ENCODE data around the gene TMEM115.

Gene TMEM115, protein sequence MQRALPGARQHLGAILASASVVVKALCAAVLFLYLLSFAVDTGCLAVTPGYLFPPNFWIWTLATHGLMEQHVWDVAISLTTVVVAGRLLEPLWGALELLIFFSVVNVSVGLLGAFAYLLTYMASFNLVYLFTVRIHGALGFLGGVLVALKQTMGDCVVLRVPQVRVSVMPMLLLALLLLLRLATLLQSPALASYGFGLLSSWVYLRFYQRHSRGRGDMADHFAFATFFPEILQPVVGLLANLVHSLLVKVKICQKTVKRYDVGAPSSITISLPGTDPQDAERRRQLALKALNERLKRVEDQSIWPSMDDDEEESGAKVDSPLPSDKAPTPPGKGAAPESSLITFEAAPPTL

GRCh38 chr3:50358911-50359759 lies at the start of gene TMEM115:
TMEM115 (minus strand) TSS chr3:50359521; CDS start chr3:50359063, 458 bp downstream.
- peaks cover 2% of the 10 kb centered on the region for H3K27me3 ChIP-seq

DNA sequence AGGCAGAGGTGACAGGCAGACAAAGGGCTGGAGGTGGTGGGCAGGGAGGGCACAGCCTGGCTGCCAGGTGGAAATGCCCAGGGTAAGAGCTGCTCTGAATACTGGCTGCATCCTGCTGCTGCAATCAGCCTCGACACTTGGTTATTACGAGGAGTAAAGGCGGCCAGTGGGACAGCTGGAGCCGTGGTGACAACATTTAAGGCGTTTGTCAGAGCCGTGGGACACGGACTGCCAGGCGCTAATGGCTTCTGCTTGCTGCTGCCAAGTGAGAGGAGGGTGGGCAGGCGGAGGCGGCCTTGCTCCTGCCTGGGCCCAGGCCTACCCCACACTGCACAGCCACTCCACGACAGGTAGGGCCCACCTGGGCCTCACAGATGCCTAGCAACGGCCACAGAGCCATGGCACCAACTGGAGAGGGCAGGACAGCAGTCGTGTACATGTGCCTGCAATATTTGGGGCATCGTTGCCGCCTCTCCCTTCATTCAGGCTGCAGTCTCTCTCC lies 49.2 kb upstream of the TMEM115 start:
- no peaks in the 10 kb centered on the region for H3K4me1 ChIP-seq (ENCODE audit: control insufficient read depth in 1 of 2, insufficient read depth in 1 of 2, low read depth in 1 of 2, low read length in 1 of 2)
- no peaks in the 10 kb centered on the region for H3K9me3 ChIP-seq
- no peak overlapping the region for H3K4me3 ChIP-seq (ENCODE audit: low read depth in 1 of 2, low read length in 1 of 2)
- H3K27me3 ChIP-seq, result no peaks in the 10 kb centered on the region
- H3K36me3 ChIP-seq, result no peaks in the 10 kb centered on the region
- H3K27ac ChIP-seq, result no peak overlapping the region
- TF ChIP-seq, protein P1, sequence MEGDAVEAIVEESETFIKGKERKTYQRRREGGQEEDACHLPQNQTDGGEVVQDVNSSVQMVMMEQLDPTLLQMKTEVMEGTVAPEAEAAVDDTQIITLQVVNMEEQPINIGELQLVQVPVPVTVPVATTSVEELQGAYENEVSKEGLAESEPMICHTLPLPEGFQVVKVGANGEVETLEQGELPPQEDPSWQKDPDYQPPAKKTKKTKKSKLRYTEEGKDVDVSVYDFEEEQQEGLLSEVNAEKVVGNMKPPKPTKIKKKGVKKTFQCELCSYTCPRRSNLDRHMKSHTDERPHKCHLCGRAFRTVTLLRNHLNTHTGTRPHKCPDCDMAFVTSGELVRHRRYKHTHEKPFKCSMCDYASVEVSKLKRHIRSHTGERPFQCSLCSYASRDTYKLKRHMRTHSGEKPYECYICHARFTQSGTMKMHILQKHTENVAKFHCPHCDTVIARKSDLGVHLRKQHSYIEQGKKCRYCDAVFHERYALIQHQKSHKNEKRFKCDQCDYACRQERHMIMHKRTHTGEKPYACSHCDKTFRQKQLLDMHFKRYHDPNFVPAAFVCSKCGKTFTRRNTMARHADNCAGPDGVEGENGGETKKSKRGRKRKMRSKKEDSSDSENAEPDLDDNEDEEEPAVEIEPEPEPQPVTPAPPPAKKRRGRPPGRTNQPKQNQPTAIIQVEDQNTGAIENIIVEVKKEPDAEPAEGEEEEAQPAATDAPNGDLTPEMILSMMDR (IDR thresholded peaks at IDR 0.05), result no peak

More at GRCh38 chr3:50358911-50359759, at the start of gene TMEM115:
- TF ChIP-seq, protein P1 (IDR thresholded peaks at IDR 0.05), result peak; percentile 12
- Histone ChIP-seq H3K9me3 (no peaks in the 10 kb centered on the region), H3K4me3 (ENCODE audit: low read depth in 1 of 2, low read length in 1 of 2) (peak within 1 kb of the TSS; percentile 77 to 96), H3K36me3 (peaks cover 42% of the 10 kb centered on the region), H3K4me1 (ENCODE audit: control insufficient read depth in 1 of 2, insufficient read depth in 1 of 2, low read depth in 1 of 2, low read length in 1 of 2) (peaks cover 46% of the 10 kb centered on the region in 2 experiments), H3K27ac (peak within 1 kb of the TSS; percentile 87)

DNA sequence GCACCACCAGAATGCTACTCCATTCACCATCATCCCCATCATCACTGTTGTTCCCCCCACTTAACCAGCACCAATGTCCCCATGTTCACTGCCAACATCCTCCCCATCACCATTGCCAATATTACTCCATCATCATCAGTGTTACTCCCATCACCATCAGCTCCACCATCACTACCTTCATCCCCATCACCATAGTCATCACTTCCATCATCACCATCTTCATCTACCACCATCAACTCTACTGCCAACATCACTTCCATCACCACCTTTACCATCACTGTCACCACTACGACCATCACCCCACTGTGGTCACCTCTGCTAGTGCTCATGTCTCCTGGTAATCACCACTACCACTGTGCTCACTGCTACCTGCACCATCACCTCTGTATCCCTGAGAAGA lies 47.2 kb upstream of the TMEM115 start:
- H3K4me3 ChIP-seq (ENCODE audit: low read depth in 1 of 2, low read length in 1 of 2), result no peak overlapping the region
- no peaks in the 10 kb centered on the region for H3K27me3 ChIP-seq
- H3K4me1 ChIP-seq (ENCODE audit: control insufficient read depth in 1 of 2, insufficient read depth in 1 of 2, low read depth in 1 of 2, low read length in 1 of 2), result no peaks in the 10 kb centered on the region
- no peaks in the 10 kb centered on the region for H3K36me3 ChIP-seq
- no peak overlapping the region for H3K27ac ChIP-seq
- TF ChIP-seq, protein P1 (IDR thresholded peaks at IDR 0.05), result no peak
- H3K9me3 ChIP-seq, result no peaks in the 10 kb centered on the region

- H3K27me3 ChIP-seq, result no peaks in the 10 kb centered on the region
- no peaks in the 10 kb centered on the region for H3K4me1 ChIP-seq (ENCODE audit: control insufficient read depth in 1 of 2, insufficient read depth in 1 of 2, low read depth in 1 of 2, low read length in 1 of 2)
Measured at GRCh38 chr3:50405249-50405648, 45.9 kb upstream of the TMEM115 start.

DNA sequence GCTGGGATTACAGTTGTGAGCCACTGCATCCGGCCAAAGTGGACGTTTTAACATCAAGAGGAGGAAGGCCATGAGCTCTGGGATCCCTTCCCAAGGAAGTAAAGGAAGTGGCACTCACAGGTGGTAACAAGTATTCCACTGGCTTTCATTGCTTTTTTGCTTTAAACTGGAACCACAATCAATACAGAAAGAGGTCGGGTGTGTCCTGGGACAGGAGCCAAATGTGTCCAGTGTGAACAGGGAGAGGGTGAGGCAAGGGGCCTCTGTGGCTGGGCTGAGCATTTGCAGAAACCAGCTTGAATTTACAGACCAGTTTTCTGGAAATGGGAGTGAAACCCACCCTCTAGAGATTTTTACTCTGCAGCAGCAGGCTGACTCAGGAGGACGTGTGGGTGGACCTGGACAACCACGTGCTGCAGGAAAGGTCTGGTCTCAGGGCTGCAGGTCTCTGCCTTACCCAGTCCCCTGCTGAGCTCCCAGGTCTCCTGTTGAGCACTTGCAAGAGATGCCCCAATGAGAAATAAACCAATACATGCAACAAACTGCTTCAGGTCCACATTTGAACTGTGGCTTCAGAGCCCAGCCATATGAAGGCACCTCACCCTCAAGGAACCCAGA lies 42.8 kb upstream of the TMEM115 start:
- Histone ChIP-seq H3K27me3 (no peaks in the 10 kb centered on the region), H3K4me1 (ENCODE audit: control insufficient read depth in 1 of 2, insufficient read depth in 1 of 2, low read depth in 1 of 2, low read length in 1 of 2) (no peaks in the 10 kb centered on the region), H3K9me3 (no peaks in the 10 kb centered on the region), H3K27ac (no peak overlapping the region), H3K4me3 (ENCODE audit: low read depth in 1 of 2, low read length in 1 of 2) (no peak overlapping the region), H3K36me3 (no peaks in the 10 kb centered on the region)
- TF ChIP-seq, protein P1 (IDR thresholded peaks at IDR 0.05), result no peak

More at GRCh38 chr3:50405249-50405648, 45.9 kb upstream of the TMEM115 start:
- Histone ChIP-seq H3K4me3 (ENCODE audit: low read depth in 1 of 2, low read length in 1 of 2) (no peak overlapping the region), H3K36me3 (no peaks in the 10 kb centered on the region), H3K27ac (no peak overlapping the region), H3K9me3 (no peaks in the 10 kb centered on the region)
- TF ChIP-seq, protein P1 (IDR thresholded peaks at IDR 0.05), result no peak

Measured in neutrophil (primary cell).